CD14-positive monocyte (primary cell): ENCODE measurements around the gene USP48. TPM values are rescaled to one million over a fixed set of nuclear protein-coding genes. Genes with fewer than 3 reads are reported as not detected.

ENCODE experiments used
- DNase-seq, 3 donors: peaks; one replicate each; pipeline ENCODE4 v3.0.0-alpha.2; 2011 to 2022
- H2AFZ ChIP-seq: 2 replicates; pipeline ENCODE4 v1.6.0; 2012; ENCODE audit warnings: mild to moderate bottlenecking, low read depth, low read length, inconsistent platforms; ENCODE audit not compliant: insufficient read depth, poor library complexity, severe bottlenecking
- H3K27ac ChIP-seq, 2 donors: 1 replicate in 1 of 2; 2 replicates in 1 of 2; pipeline ENCODE4 v1.5.1; 2012 to 2013; ENCODE audit warnings: low read length in 2 of 2, control low read depth in 1 of 2, inconsistent platforms in 1 of 2, low read depth in 1 of 2, mild to moderate bottlenecking in 1 of 2
- H3K27me3 ChIP-seq, 2 donors: one replicate each; pipeline versions ENCODE4 v1.6.0 to v1.6.1; 2011 to 2013; ENCODE audit warnings: low read length in 2 of 2; ENCODE audit not compliant: control insufficient read depth in 2 of 2, insufficient read depth in 2 of 2
- H3K36me3 ChIP-seq, 2 donors: replicated peaks in 1 of 2; 1 replicate in 1 of 2; 2 replicates in 1 of 2; pipeline versions ENCODE4 v1.5.1 to v1.6.1; 2012 to 2013; ENCODE audit warnings: low read length in 2 of 2, control low read depth in 1 of 2, inconsistent platforms in 1 of 2, mild to moderate bottlenecking in 1 of 2; ENCODE audit not compliant: insufficient read depth in 2 of 2, control insufficient read depth in 1 of 2
- H3K4me1 ChIP-seq, 2 donors: 1 replicate in 1 of 2; 2 replicates in 1 of 2; pipeline versions ENCODE4 v1.5.1 to v1.6.1; 2012 to 2013; ENCODE audit warnings: low read length in 2 of 2, control low read depth in 1 of 2, inconsistent platforms in 1 of 2, mild to moderate bottlenecking in 1 of 2, moderate library complexity in 1 of 2; ENCODE audit not compliant: insufficient read depth in 2 of 2, control insufficient read depth in 1 of 2
- H3K4me2 ChIP-seq: replicated peaks from 2 replicates; pipeline ENCODE3; 2012; ENCODE audit warnings: low read length, moderate library complexity, mild to moderate bottlenecking; ENCODE audit not compliant: poor library complexity, severe bottlenecking; ENCODE audit errors: extremely low read depth
- H3K4me3 ChIP-seq, 3 experiments: fragments of 200-600 bp in 1 of 3; sonication (generic) in 1 of 3; replicated peaks in 1 of 3; 1 replicate in 2 of 3; 2 replicates in 1 of 3; pipeline ENCODE4 v1.5.1; 2011 to 2013; ENCODE audit warnings: low read length in 3 of 3, mild to moderate bottlenecking in 3 of 3, control low read depth in 2 of 3, low read depth in 2 of 3, inconsistent platforms in 1 of 3, moderate library complexity in 1 of 3
- H3K79me2 ChIP-seq: 2 replicates; pipeline ENCODE4 v1.6.0; 2012; ENCODE audit warnings: mild to moderate bottlenecking, control low read depth, inconsistent platforms, low read length, moderate library complexity; ENCODE audit not compliant: insufficient read depth
- H3K9ac ChIP-seq: 2 replicates; pipeline ENCODE4 v1.6.0; 2017; ENCODE audit warnings: low read length, mild to moderate bottlenecking; ENCODE audit not compliant: insufficient read depth, poor library complexity, severe bottlenecking
- H3K9me3 ChIP-seq, 2 donors: replicated peaks in 1 of 2; 1 replicate in 1 of 2; 2 replicates in 1 of 2; pipeline versions ENCODE4 v1.5.1 to v1.6.1; 2012 to 2013; ENCODE audit warnings: low read length in 2 of 2, control low read depth in 1 of 2; ENCODE audit not compliant: control insufficient read depth in 1 of 2, insufficient read depth in 1 of 2
- H4K20me1 ChIP-seq: 2 replicates; pipeline ENCODE4 v1.6.0; 2012; ENCODE audit warnings: mild to moderate bottlenecking, low read length, control low read depth, moderate library complexity; ENCODE audit not compliant: insufficient read depth
- H3K27ac Mint-ChIP-seq, 7 donors: one replicate each; pipeline ENCODE4 v1.8.0; 2020; ENCODE audit warnings: mild to moderate bottlenecking in 7 of 7, mixed read lengths in 7 of 7, moderate library complexity in 6 of 7, inconsistent platforms in 2 of 7
- H3K27me3 Mint-ChIP-seq, 3 donors: one replicate each; pipeline ENCODE4 v1.8.0; 2021 to 2022; ENCODE audit warnings: low read depth in 3 of 3, mild to moderate bottlenecking in 3 of 3, mixed read lengths in 3 of 3, moderate library complexity in 3 of 3, inconsistent platforms in 1 of 3
- H3K36me3 Mint-ChIP-seq, 2 donors: one replicate each; pipeline ENCODE4 v1.8.0; 2020; ENCODE audit warnings: mixed read lengths in 2 of 2, inconsistent platforms in 1 of 2, mild to moderate bottlenecking in 1 of 2
- H3K4me1 Mint-ChIP-seq: one replicate; pipeline ENCODE4 v1.8.0; 2020; ENCODE audit warnings: mild to moderate bottlenecking, mixed read lengths
- H3K4me3 Mint-ChIP-seq, 2 donors: one replicate each; pipeline ENCODE4 v1.8.0; 2020; ENCODE audit warnings: mild to moderate bottlenecking in 2 of 2, mixed read lengths in 2 of 2, moderate library complexity in 1 of 2
- H3K9me3 Mint-ChIP-seq, 7 donors: one replicate each; pipeline ENCODE4 v1.8.0; 2020 to 2022; ENCODE audit warnings: mixed read lengths in 7 of 7, mild to moderate bottlenecking in 6 of 7, moderate library complexity in 6 of 7, inconsistent platforms in 2 of 7
- CTCF ChIP-seq: fragments of 200-600 bp; IDR thresholded peaks from one replicate; pipeline ENCODE4 v1.8.0; 2022; ENCODE audit warnings: antibody characterized with exemption, mild to moderate bottlenecking
- WGBS: methylation state at CpG from one replicate; pipeline ENCODE4 v1.1.5; 2013; ENCODE audit warnings: missing lambda C conversion rate; ENCODE audit not compliant: insufficient coverage; 5-methylcytosine and 5-hydroxymethylcytosine counted together
- intact Hi-C, 2 donors: fragments of 100-400 bp; cut with micrococcal nuclease; formaldehyde crosslinking; loops; one replicate each; pipeline versions ENCODE4 v1.15.0 to v1.15.1; 2023
- polyA plus RNA-seq, 3 donors: library from polyadenylated mRNA; depleted of rRNA in 1 of 3; unstranded in 2 of 3; stranded (reverse) in 1 of 3; fragments of 300-500 nt in 2 of 3; fragments of >200 nt in 1 of 3; fragmentation: Illumina TruSeq in 2 of 3; gene quantifications; 1 replicate in 2 of 3; 2 replicates in 1 of 3; pipeline ENCODE4 v1.2.3, GENCODE V29; 2012 to 2021

USP48 gene
- polyA plus RNA-seq, 3 donors = 26.5 to 40.2 (median 34.3) TPM

GRCh38 chr1:21703318-21703963 is 79.5 kb downstream of the USP48 start:
- peaks cover 5 to 8% of the 10 kb centered on the region in 2 donors for H3K4me1 ChIP-seq
- H3K4me3 Mint-ChIP-seq = no peak overlapping the region
- no peaks in the 10 kb centered on the region for H3K27me3 Mint-ChIP-seq
- H3K4me2 ChIP-seq = no peak overlapping the region
- H3K9ac ChIP-seq = no peak overlapping the region
- peaks cover 15% of the 10 kb centered on the region for H3K79me2 ChIP-seq
- no CpG with 5 or more reads among the region's 3 CpGs for WGBS
- peaks cover 67 to 78% of the 10 kb centered on the region in 2 donors for H3K36me3 ChIP-seq
- TF ChIP-seq CTCF = peak; percentile 54
- peak in 2 of 3 donors; percentile 5 to 12 for DNase-seq
- no peaks in the 10 kb centered on the region for H3K27me3 ChIP-seq
- no peaks in the 10 kb centered on the region for H3K9me3 Mint-ChIP-seq
- peaks cover 74 to 90% of the 10 kb centered on the region in 2 donors for H3K36me3 Mint-ChIP-seq
- H3K27ac Mint-ChIP-seq = peak overlapping the region in 2 of 7 donors; percentile 48 to 55
- peak overlapping the region in 1 of 2 donors; percentile 32 for H3K27ac ChIP-seq
- intact Hi-C loops = loop anchor here in 1 of 2 donors (10.0 kb wide), 1 partner anchor 261 kb away; no protein-coding TSS in a partner anchor
- H3K9me3 ChIP-seq = no peaks in the 10 kb centered on the region
- H3K4me3 ChIP-seq = no peak overlapping the region
- peaks cover 15% of the 10 kb centered on the region for H3K4me1 Mint-ChIP-seq
- no peak overlapping the region for H2AFZ ChIP-seq
- peaks cover 17% of the 10 kb centered on the region for H4K20me1 ChIP-seq

DNA sequence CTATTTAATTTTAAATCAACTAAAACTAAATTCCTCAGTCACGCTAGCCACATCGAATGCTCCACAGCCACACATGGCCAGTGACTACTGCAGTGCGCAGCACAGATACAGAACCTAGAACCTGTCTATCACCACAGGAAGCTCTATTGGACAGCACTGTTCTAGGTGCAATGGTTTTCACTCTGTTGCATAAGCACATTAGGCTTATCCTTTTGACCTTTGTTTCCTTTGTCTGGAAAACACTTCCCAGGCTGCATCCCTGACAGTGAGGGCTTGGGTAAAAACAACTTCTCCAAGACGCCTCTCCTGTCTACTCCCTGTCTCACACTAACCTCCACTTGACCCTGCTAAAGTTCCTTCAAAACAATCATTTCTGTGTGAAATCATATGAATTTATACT is 80.2 kb downstream of the USP48 start:
- Histone ChIP-seq H3K4me2 (no peak overlapping the region), H3K4me3 (no peak overlapping the region), H3K9ac (no peak overlapping the region), H3K4me1 (peaks cover 5 to 8% of the 10 kb centered on the region in 2 donors), H2AFZ (no peak overlapping the region), H3K9me3 (no peaks in the 10 kb centered on the region), H4K20me1 (peaks cover 17% of the 10 kb centered on the region), H3K27me3 (no peaks in the 10 kb centered on the region), H3K79me2 (peaks cover 15% of the 10 kb centered on the region), H3K36me3 (peaks cover 68 to 79% of the 10 kb centered on the region in 2 donors), H3K27ac (peak overlapping the region in 1 of 2 donors; percentile 32)
- Mint-ChIP-seq H3K36me3 (peaks cover 75 to 90% of the 10 kb centered on the region in 2 donors), H3K9me3 (no peaks in the 10 kb centered on the region), H3K4me1 (peaks cover 15% of the 10 kb centered on the region), H3K27ac (peak overlapping the region in 2 of 7 donors; percentile 30 to 66), H3K27me3 (no peaks in the 10 kb centered on the region), H3K4me3 (no peak overlapping the region)
- 90% methylated on average over 3 of the region's 4 CpGs for WGBS
- intact Hi-C loops = loop anchor here in 1 of 2 donors (10.0 kb wide), 1 partner anchor 262 kb away; no protein-coding TSS in a partner anchor
- no peak for DNase-seq
- TF ChIP-seq CTCF = no peak
